GM23248 (cell line): ENCODE results near the gene FAM236A.
"Not testable (repeated sequence)": the region's sequence is repeated elsewhere in the genome, so short reads cannot be mapped to it uniquely, and the experiment has no call there.

Source experiments
- EZH2 ChIP-seq: fragments of 200-600 bp; sonication (generic); IDR thresholded peaks from 2 replicates; pipeline ENCODE4 v1.6.1; 2018; ENCODE audit warnings: antibody characterized with exemption, mild to moderate bottlenecking; ENCODE audit not compliant: insufficient read depth, poor library complexity, severe bottlenecking
- EZH2phosphoT487 ChIP-seq: fragments of 200-600 bp; sonication (generic); IDR thresholded peaks from 2 replicates; pipeline ENCODE4 v1.6.1; 2018; ENCODE audit warnings: antibody characterized with exemption, moderate library complexity, mild to moderate bottlenecking, low read depth; ENCODE audit not compliant: insufficient read depth

GRCh38 chrX:72942272-72942671 lies 4.3 kb downstream of the FAM236A start:
- TF ChIP-seq EZH2, EZH2phosphoT487: not testable (repeated sequence)
